Astrocyte (in vitro differentiated cells and primary cell): ENCODE results near the gene SLC25A2. TPM values are rescaled to one million over a fixed set of nuclear protein-coding genes. Genes with fewer than 3 reads are reported as not detected.
"Not testable (repeated sequence)": the region's sequence is repeated elsewhere in the genome, so short reads cannot be mapped to it uniquely, and the experiment has no call there.

ENCODE experiments used
- DNase-seq: peaks from one replicate; pipeline ENCODE4 v3.0.0-alpha.2; 2010; ENCODE audit warnings: low read depth
- FAIRE-seq: peaks from 2 replicates; lab custom pipeline; 2011; peaks lifted over from hg19 to GRCh38; lab: Jason Lieb, UNC
- H2AFZ ChIP-seq: 2 replicates; pipeline ENCODE4 v1.6.0; 2012; ENCODE audit warnings: low read depth, low read length, inconsistent platforms
- H3K27ac ChIP-seq: 2 replicates; pipeline ENCODE4 v1.5.1; 2011; ENCODE audit warnings: low read depth, low read length, inconsistent platforms
- H3K27me3 ChIP-seq: 2 replicates; pipeline ENCODE4 v1.6.0; 2011; ENCODE audit warnings: low read length, inconsistent platforms; ENCODE audit not compliant: insufficient read depth
- H3K36me3 ChIP-seq: 2 replicates; pipeline ENCODE4 v1.5.1; 2011; ENCODE audit warnings: low read length, inconsistent platforms; ENCODE audit not compliant: insufficient read depth
- H3K4me1 ChIP-seq: 2 replicates; pipeline ENCODE4 v1.5.1; 2011; ENCODE audit warnings: low read length, inconsistent platforms; ENCODE audit not compliant: insufficient read depth
- H3K4me2 ChIP-seq: 2 replicates; pipeline ENCODE4 v1.6.0; 2012; ENCODE audit warnings: low read length, inconsistent platforms
- H3K4me3 ChIP-seq: 2 replicates; pipeline ENCODE4 v1.5.1; 2011; ENCODE audit warnings: low read depth, mild to moderate bottlenecking, low read length, inconsistent platforms; ENCODE audit not compliant: insufficient read depth
- H3K79me2 ChIP-seq: 2 replicates; pipeline ENCODE4 v1.6.0; 2012; ENCODE audit warnings: mild to moderate bottlenecking, low read length, inconsistent platforms; ENCODE audit not compliant: insufficient read depth
- H3K9ac ChIP-seq: 2 replicates; pipeline ENCODE4 v1.6.0; 2012; ENCODE audit warnings: mild to moderate bottlenecking, low read length, inconsistent platforms
- H3K9me3 ChIP-seq: 2 replicates; pipeline ENCODE4 v1.5.1; 2012; ENCODE audit warnings: low read depth, mild to moderate bottlenecking, low read length, inconsistent platforms; ENCODE audit not compliant: insufficient read depth
- H4K20me1 ChIP-seq: 2 replicates; pipeline ENCODE4 v1.6.0; 2012; ENCODE audit warnings: low read length, inconsistent platforms; ENCODE audit not compliant: insufficient read depth
- H3K27ac Mint-ChIP-seq: one replicate; pipeline ENCODE4 v1.8.0; 2021; ENCODE audit warnings: mild to moderate bottlenecking, mixed read lengths; ENCODE audit not compliant: unreplicated experiment
- H3K27me3 Mint-ChIP-seq: one replicate; pipeline ENCODE4 v1.8.0; 2021; ENCODE audit warnings: low read depth, mixed read lengths; ENCODE audit not compliant: unreplicated experiment
- H3K36me3 Mint-ChIP-seq: one replicate; pipeline ENCODE4 v1.8.0; 2021; ENCODE audit warnings: low read depth, mixed read lengths; ENCODE audit not compliant: unreplicated experiment
- H3K4me1 Mint-ChIP-seq: one replicate; pipeline ENCODE4 v1.8.0; 2021; ENCODE audit warnings: low read depth, mixed read lengths; ENCODE audit not compliant: unreplicated experiment
- H3K4me3 Mint-ChIP-seq: one replicate; pipeline ENCODE4 v1.8.0; 2021; ENCODE audit warnings: mild to moderate bottlenecking, moderate library complexity, mixed read lengths; ENCODE audit not compliant: unreplicated experiment
- H3K9me3 Mint-ChIP-seq: one replicate; pipeline ENCODE4 v1.8.0; 2021; ENCODE audit warnings: mild to moderate bottlenecking, mixed read lengths; ENCODE audit not compliant: unreplicated experiment
- EZH2 ChIP-seq: IDR thresholded peaks from 2 replicates; pipeline ENCODE4 v1.6.1; 2012; ENCODE audit warnings: mild to moderate bottlenecking, low read length, inconsistent platforms; ENCODE audit not compliant: insufficient read depth
- total RNA-seq: library from RNA; stranded (reverse); gene quantifications from 2 replicates; pipeline ENCODE4 v1.2.1, GENCODE V29; 2021
- TF ChIP-seq, protein P1 (sequence below): IDR thresholded peaks from 2 replicates; pipeline ENCODE4 v1.5.1; 2011; ENCODE audit warnings: low read depth, mild to moderate bottlenecking, inconsistent platforms, low read length, moderate library complexity; ENCODE audit not compliant: insufficient read depth

The SLC25A2 gene
- total RNA-seq, 1 donor from 2014 or later = 0.25 TPM

DNA sequence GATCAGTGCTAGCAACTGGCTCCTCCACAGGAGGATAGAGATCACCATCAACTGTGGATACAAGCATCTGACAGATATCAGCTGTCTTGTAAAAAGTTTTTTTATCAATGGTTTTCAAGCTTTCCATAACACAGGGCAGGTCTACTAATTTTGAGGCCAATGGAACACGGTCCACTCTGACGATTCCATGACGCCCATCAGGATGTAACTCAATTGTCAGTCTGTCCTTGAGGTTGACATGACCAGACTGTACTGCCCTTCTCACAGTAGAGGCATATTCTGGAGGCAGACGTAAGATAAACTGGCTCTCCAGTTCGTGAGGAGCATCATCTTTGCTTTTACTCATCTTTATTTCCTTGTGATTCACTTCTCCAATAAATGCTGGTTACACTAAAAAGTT, 15.8 kb upstream of the SLC25A2 start:
- H3K9me3 ChIP-seq = peaks cover 25% of the 10 kb centered on the region
- Mint-ChIP-seq H3K36me3 (peaks cover 45% of the 10 kb centered on the region), H3K4me3 (peak overlapping the region; percentile 98), H3K9me3 (peaks cover 63% of the 10 kb centered on the region), H3K4me1 (peaks cover 7% of the 10 kb centered on the region), H3K27me3 (no peaks in the 10 kb centered on the region), H3K27ac (peak overlapping the region; percentile 100)
- peak overlapping the region; percentile 89 for H3K4me2 ChIP-seq
- peak overlapping the region; percentile 89 for H3K4me3 ChIP-seq
- H3K36me3 ChIP-seq = peaks cover 19% of the 10 kb centered on the region
- DNase-seq (no peak), FAIRE-seq (no peak)
- H3K27me3 ChIP-seq = no peaks in the 10 kb centered on the region
- H3K79me2 ChIP-seq = peaks cover 43% of the 10 kb centered on the region
- no peak for TF ChIP-seq EZH2
- TF ChIP-seq, protein P1, sequence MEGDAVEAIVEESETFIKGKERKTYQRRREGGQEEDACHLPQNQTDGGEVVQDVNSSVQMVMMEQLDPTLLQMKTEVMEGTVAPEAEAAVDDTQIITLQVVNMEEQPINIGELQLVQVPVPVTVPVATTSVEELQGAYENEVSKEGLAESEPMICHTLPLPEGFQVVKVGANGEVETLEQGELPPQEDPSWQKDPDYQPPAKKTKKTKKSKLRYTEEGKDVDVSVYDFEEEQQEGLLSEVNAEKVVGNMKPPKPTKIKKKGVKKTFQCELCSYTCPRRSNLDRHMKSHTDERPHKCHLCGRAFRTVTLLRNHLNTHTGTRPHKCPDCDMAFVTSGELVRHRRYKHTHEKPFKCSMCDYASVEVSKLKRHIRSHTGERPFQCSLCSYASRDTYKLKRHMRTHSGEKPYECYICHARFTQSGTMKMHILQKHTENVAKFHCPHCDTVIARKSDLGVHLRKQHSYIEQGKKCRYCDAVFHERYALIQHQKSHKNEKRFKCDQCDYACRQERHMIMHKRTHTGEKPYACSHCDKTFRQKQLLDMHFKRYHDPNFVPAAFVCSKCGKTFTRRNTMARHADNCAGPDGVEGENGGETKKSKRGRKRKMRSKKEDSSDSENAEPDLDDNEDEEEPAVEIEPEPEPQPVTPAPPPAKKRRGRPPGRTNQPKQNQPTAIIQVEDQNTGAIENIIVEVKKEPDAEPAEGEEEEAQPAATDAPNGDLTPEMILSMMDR = no peak
- no peaks in the 10 kb centered on the region for H3K4me1 ChIP-seq
- no peak overlapping the region for H2AFZ ChIP-seq
- H3K9ac ChIP-seq = peak overlapping the region; percentile 95
- no peak overlapping the region for H3K27ac ChIP-seq
- H4K20me1 ChIP-seq = peaks cover 20% of the 10 kb centered on the region

DNA sequence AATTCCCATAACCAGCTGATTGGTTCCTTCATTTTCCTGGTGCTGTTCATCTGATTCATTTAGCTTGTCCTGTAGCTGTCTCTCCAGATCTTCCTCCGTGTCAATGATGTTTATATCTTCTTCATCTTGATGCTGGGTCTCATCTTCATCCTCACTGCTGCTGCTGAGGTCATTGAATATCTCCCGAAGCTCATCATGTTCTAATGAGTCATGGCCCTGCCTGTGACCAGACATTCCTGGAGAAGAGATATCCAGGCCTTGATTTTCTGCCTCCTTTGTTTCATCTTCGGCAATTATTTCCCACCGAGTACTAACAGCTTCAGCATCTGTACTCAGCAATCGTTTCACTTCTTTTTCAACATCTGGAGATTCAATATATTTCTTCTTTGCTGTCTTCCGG, 15.4 kb upstream of the SLC25A2 start:
- TF ChIP-seq, protein P1 = no peak
- no peak for TF ChIP-seq EZH2
- no peak overlapping the region for H3K9ac ChIP-seq
- H3K27ac ChIP-seq = no peak overlapping the region
- Mint-ChIP-seq H3K4me1 (peaks cover 7% of the 10 kb centered on the region), H3K27ac (peak overlapping the region; percentile 100), H3K36me3 (peaks cover 48% of the 10 kb centered on the region), H3K9me3 (peaks cover 67% of the 10 kb centered on the region), H3K4me3 (peak overlapping the region; percentile 98), H3K27me3 (no peaks in the 10 kb centered on the region)
- no peak for FAIRE-seq
- H2AFZ ChIP-seq = no peak overlapping the region
- peak overlapping the region; percentile 89 for H3K4me3 ChIP-seq
- H3K27me3 ChIP-seq = no peaks in the 10 kb centered on the region
- no peak for DNase-seq
- H3K4me2 ChIP-seq = peak overlapping the region; percentile 89
- H3K4me1 ChIP-seq = no peaks in the 10 kb centered on the region
- H4K20me1 ChIP-seq = peaks cover 20% of the 10 kb centered on the region
- H3K36me3 ChIP-seq = peaks cover 19% of the 10 kb centered on the region
- H3K79me2 ChIP-seq = peaks cover 47% of the 10 kb centered on the region
- H3K9me3 ChIP-seq = peaks cover 27% of the 10 kb centered on the region

DNA sequence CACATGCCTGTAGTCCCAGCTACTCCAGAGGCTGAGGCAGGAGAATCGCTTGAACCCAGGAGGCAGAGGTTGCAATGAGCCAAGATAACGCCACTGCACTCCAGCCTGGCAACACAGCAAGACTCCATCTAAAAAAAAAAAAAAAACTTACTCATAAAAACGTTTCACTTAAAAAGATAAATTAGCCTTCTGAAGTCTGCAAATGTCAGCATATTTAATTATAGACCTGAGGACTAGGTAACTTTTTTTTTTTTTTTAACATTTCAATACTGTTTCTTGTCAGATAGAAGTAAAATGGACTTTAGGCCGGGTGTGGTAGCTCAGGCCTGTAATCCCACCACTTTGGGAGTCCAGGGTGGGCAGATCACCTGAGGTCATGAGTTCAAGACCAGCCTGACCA, 13.1 kb upstream of the SLC25A2 start:
- Mint-ChIP-seq H3K9me3 (peaks cover 82% of the 10 kb centered on the region), H3K36me3 (peaks cover 66% of the 10 kb centered on the region), H3K4me3 (peak overlapping the region; percentile 29)
- Histone ChIP-seq H4K20me1 (peaks cover 20% of the 10 kb centered on the region), H3K9me3 (peaks cover 27% of the 10 kb centered on the region), H3K79me2 (peaks cover 56% of the 10 kb centered on the region), H3K36me3 (peaks cover 19% of the 10 kb centered on the region)
- not testable (repeated sequence) for H3K4me1 ChIP-seq, H3K27ac ChIP-seq, H3K4me3 ChIP-seq, H3K27me3 Mint-ChIP-seq, H3K9ac ChIP-seq, H3K4me1 Mint-ChIP-seq, DNase-seq, H3K27ac Mint-ChIP-seq, H3K4me2 ChIP-seq, FAIRE-seq, H2AFZ ChIP-seq, H3K27me3 ChIP-seq
